ENCODE data around the gene LYSMD4.
A peak's percentile ranks its signal among the peaks of the same experiment; 100 is the strongest.
"Not testable (repeated sequence)": the region's sequence is repeated elsewhere in the genome, so short reads cannot be mapped to it uniquely, and the experiment has no call there.

The LYSMD4 gene

DNA sequence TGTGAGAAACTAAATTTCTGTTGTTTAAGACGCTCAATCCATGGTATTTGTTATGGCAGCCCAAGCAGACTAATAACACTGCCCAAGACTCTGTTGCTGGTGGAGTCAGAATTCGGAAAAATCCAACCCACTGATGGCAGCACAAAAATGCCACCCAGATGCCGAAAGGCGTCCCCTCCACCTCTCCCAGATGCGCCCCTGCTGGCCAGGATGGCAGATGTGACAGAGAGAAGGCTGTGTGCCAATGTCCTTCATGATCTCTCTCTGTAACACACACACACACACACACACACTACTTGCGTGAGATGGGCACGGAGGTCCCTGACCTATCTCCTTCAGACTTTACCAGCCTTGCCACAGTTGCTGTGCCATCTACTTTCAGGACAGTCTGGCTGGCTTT is 10.9 kb upstream of the LYSMD4 start:
- Histone ChIP-seq H3K4me3 (ENCODE audit: low read depth, low read length) (no peak overlapping the region), H3K36me3 (ENCODE audit: control insufficient read depth, insufficient read depth, low read length) (no peaks in the 10 kb centered on the region), H3K4me1 (ENCODE audit: control insufficient read depth, insufficient read depth, low read length) (no peaks in the 10 kb centered on the region), H3K9ac (ENCODE audit: low read depth, low read length) (no peak overlapping the region), H3K9me3 (ENCODE audit: control insufficient read depth, insufficient read depth, low read length) (no peaks in the 10 kb centered on the region), H3K27me3 (ENCODE audit: control insufficient read depth, insufficient read depth, low read length) (no peaks in the 10 kb centered on the region)

DNA sequence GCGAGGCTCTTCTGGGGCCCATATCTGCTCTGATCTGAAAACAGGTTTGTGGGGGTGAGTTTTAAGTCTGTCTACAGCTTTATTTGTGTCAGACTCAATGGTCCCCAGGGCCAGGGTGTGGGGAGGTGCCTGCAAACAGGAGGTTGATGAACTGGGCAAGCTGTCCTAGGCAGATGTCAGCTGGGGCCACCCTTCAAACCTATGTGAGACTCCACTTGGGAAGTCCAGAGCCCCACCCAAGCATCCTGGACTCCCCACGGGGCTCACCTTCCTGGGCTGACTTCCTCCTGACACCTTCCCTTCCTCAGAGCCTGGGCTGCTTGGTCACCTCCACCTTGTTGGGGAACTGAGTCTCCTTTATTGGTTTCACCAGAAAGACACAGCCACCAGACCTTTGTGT is 8.6 kb upstream of the LYSMD4 start:
- no peaks in the 10 kb centered on the region for H3K4me1 ChIP-seq (ENCODE audit: control insufficient read depth, insufficient read depth, low read length)
- H3K36me3 ChIP-seq (ENCODE audit: control insufficient read depth, insufficient read depth, low read length) = no peaks in the 10 kb centered on the region
- H3K4me3 ChIP-seq (ENCODE audit: low read depth, low read length) = no peak overlapping the region
- no peaks in the 10 kb centered on the region for H3K9me3 ChIP-seq (ENCODE audit: control insufficient read depth, insufficient read depth, low read length)
- H3K27me3 ChIP-seq (ENCODE audit: control insufficient read depth, insufficient read depth, low read length) = no peaks in the 10 kb centered on the region
- no peak overlapping the region for H3K9ac ChIP-seq (ENCODE audit: low read depth, low read length)

GRCh38 chr15:99738021-99738847 is 5.0 kb upstream of the LYSMD4 start:
- Histone ChIP-seq H3K9ac (ENCODE audit: low read depth, low read length) (no peak overlapping the region), H3K27me3 (ENCODE audit: control insufficient read depth, insufficient read depth, low read length) (no peaks in the 10 kb centered on the region), H3K4me3 (ENCODE audit: low read depth, low read length) (no peak overlapping the region), H3K4me1 (ENCODE audit: control insufficient read depth, insufficient read depth, low read length) (no peaks in the 10 kb centered on the region), H3K36me3 (ENCODE audit: control insufficient read depth, insufficient read depth, low read length) (no peaks in the 10 kb centered on the region), H3K9me3 (ENCODE audit: control insufficient read depth, insufficient read depth, low read length) (no peaks in the 10 kb centered on the region)

DNA sequence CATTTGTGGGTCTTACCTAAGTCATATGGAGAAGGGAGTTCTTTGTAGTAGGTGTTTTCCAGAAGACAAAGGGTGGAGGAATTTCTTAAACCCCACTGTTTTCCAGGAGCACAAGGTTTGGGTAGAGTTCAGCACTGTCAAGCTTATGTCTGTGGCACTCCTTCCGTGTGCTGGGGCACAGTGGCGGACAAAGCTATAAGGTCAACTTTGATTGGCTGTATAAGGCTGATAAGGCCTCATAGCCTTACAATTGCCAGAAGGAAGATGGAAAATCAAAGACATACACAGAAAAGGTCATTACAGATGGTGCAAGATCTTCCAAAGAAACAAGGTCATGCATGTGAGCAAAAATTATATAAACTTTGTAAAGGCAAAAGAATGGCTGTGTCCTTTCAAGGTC is 3.5 kb upstream of the LYSMD4 start:
- Histone ChIP-seq H3K4me3 (ENCODE audit: low read depth, low read length) (no peak overlapping the region), H3K27me3 (ENCODE audit: control insufficient read depth, insufficient read depth, low read length) (peaks cover 9% of the 10 kb centered on the region), H3K4me1 (ENCODE audit: control insufficient read depth, insufficient read depth, low read length) (peaks cover 5% of the 10 kb centered on the region), H3K9me3 (ENCODE audit: control insufficient read depth, insufficient read depth, low read length) (no peaks in the 10 kb centered on the region), H3K9ac (ENCODE audit: low read depth, low read length) (no peak overlapping the region), H3K36me3 (ENCODE audit: control insufficient read depth, insufficient read depth, low read length) (no peaks in the 10 kb centered on the region)

DNA sequence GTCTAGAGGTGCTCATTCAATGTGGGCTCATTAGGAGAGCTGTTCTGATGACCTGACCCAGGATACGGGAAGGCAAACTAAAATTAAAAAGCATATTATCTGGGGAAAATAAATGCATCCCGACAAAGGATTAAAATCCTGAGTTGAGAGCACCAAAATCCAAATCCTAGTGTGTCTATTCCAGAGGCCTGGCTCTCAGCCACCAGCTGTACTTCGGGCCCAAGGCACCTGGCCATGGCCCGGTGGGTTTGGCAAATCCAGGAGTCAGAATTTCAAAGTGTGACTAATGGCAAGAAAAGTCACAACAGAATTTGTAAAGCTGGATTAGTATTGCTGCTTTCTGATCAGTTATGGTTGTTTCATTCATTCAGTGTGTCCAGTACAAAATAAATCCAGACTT is 2.6 kb upstream of the LYSMD4 start:
- peaks cover 9% of the 10 kb centered on the region for H3K27me3 ChIP-seq (ENCODE audit: control insufficient read depth, insufficient read depth, low read length)
- no peaks in the 10 kb centered on the region for H3K36me3 ChIP-seq (ENCODE audit: control insufficient read depth, insufficient read depth, low read length)
- no peaks in the 10 kb centered on the region for H3K9me3 ChIP-seq (ENCODE audit: control insufficient read depth, insufficient read depth, low read length)
- H3K4me1 ChIP-seq (ENCODE audit: control insufficient read depth, insufficient read depth, low read length) = peaks cover 9% of the 10 kb centered on the region
- H3K4me3 ChIP-seq (ENCODE audit: low read depth, low read length) = no peak overlapping the region
- H3K9ac ChIP-seq (ENCODE audit: low read depth, low read length) = no peak overlapping the region

DNA sequence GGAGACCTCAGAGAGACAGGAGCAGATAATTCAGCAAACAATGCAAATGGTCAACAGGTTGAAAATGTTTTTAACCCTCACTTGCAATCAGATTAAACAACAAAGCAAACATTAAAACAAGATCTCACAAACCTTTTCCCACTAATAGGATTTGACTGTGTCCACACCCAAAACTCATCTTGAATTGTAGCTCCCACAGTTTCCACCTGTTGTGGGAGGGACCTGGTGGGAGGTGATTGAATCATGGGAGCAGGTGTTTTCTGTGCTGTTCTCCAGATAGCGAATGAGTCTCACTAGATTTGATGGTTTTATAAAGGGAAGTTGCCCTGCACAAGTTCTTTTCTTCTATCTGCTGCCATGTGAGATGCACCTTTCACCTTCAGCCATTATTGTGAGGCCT is 1.3 kb upstream of the LYSMD4 start:
- Histone ChIP-seq H3K27me3 (ENCODE audit: control insufficient read depth, insufficient read depth, low read length) (peaks cover 9% of the 10 kb centered on the region), H3K36me3 (ENCODE audit: control insufficient read depth, insufficient read depth, low read length) (no peaks in the 10 kb centered on the region), H3K4me3 (ENCODE audit: low read depth, low read length) (no peak overlapping the region), H3K9me3 (ENCODE audit: control insufficient read depth, insufficient read depth, low read length) (no peaks in the 10 kb centered on the region), H3K9ac (ENCODE audit: low read depth, low read length) (no peak overlapping the region), H3K4me1 (ENCODE audit: control insufficient read depth, insufficient read depth, low read length) (peaks cover 12% of the 10 kb centered on the region)

GRCh38 chr15:99734040-99734291 is 729 bp upstream of the LYSMD4 start:
- Histone ChIP-seq H3K4me1 (ENCODE audit: control insufficient read depth, insufficient read depth, low read length) (peaks cover 12% of the 10 kb centered on the region), H3K9ac (ENCODE audit: low read depth, low read length) (peak overlapping the region; percentile 38), H3K4me3 (ENCODE audit: low read depth, low read length) (peak overlapping the region; percentile 50)
- not testable (repeated sequence) for H3K27me3 ChIP-seq (ENCODE audit: control insufficient read depth, insufficient read depth, low read length); H3K36me3 ChIP-seq (ENCODE audit: control insufficient read depth, insufficient read depth, low read length); H3K9me3 ChIP-seq (ENCODE audit: control insufficient read depth, insufficient read depth, low read length)

DNA sequence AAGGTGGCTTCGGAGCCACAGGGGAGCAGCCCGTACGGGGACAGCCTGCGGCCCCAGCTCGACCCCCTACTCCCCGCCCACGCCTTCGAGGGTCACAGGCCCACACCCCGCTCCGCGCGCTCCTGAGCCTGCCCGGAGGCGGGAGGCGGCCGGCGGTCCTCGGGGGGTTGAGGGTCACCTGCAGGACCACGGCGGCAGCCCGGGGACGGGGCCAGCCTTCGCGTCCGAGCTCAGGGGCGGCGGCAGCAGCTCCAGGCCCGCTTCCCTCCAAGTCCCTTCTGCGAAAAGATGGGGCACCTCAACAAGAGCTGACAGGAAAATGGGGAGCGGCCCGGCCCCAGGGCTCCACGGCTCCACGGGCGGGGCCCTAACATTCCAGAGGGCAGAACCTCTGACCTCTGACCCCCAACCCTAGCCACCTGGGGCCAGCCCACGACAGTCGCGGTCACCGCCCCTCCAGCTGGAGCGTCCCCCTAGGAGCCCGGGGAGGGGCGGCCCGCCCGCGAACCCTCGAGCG is 428 bp downstream of the LYSMD4 start:
- Histone ChIP-seq H3K4me1 (ENCODE audit: control insufficient read depth, insufficient read depth, low read length) (peaks cover 12% of the 10 kb centered on the region), H3K9me3 (ENCODE audit: control insufficient read depth, insufficient read depth, low read length) (no peaks in the 10 kb centered on the region), H3K27me3 (ENCODE audit: control insufficient read depth, insufficient read depth, low read length) (peaks cover 9% of the 10 kb centered on the region), H3K36me3 (ENCODE audit: control insufficient read depth, insufficient read depth, low read length) (peaks cover 7% of the 10 kb centered on the region), H3K9ac (ENCODE audit: low read depth, low read length) (no peak overlapping the region), H3K4me3 (ENCODE audit: low read depth, low read length) (peak overlapping the region; percentile 72)

DNA sequence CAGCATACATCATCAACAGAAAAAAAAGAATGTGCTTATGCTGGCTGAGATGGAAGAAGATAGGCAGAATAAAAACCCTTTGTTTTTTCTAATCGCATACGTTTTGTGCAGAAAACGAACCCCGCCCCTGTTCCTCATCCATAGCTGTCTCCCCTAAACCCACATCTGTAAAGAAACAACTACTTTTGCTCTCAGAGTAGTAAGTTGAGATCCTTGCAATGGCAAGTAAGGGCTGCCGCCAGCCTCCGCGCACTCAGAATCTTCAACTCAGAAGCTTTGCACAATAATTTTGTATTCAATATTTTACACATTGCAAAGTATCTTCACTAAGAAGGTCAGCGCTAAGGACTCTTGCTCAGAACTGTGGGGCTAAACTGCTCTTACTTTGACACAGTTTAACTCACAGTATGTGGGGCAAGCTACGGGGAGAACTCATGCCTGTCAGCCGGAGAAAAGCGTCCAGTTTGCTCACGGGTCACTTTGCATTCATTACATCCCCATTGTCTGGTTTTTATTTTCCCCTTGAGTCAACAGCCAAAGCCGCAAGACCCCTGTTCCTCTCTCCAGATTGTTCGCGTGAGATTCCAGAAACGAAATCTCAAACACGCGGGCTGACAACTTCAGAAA is 1.0 kb downstream of the LYSMD4 start:
- Histone ChIP-seq H3K4me1 (ENCODE audit: control insufficient read depth, insufficient read depth, low read length) (peaks cover 12% of the 10 kb centered on the region), H3K9ac (ENCODE audit: low read depth, low read length) (no peak overlapping the region), H3K36me3 (ENCODE audit: control insufficient read depth, insufficient read depth, low read length) (peaks cover 7% of the 10 kb centered on the region), H3K4me3 (ENCODE audit: low read depth, low read length) (peak overlapping the region; percentile 72), H3K27me3 (ENCODE audit: control insufficient read depth, insufficient read depth, low read length) (peaks cover 9% of the 10 kb centered on the region), H3K9me3 (ENCODE audit: control insufficient read depth, insufficient read depth, low read length) (no peaks in the 10 kb centered on the region)

- H3K4me3 ChIP-seq (ENCODE audit: low read depth, low read length) = peak overlapping the region; percentile 72
- H3K9ac ChIP-seq (ENCODE audit: low read depth, low read length) = no peak overlapping the region
These were observed 1.7 kb downstream of the LYSMD4 start for GRCh38 chr15:99731336-99732123.

DNA sequence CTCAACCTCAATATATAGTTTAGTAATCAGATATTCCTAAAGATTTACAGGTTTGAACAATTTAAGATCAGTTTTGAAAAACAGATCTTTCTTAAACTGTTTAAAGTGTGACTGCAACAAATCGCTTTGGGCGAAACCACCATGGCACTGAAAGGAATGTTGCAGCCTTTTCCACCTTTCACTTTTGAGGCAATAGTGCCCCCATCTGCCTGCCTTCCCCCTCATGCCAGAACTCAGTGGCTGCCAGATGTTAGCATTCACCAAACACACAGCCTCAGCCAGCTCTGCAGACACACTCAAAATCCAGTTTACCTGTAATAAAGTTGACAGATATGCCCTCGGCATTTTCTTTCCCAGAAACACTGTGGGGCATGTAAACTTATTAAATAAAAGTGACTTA is 3.3 kb downstream of the LYSMD4 start:
- Histone ChIP-seq H3K4me1 (ENCODE audit: control insufficient read depth, insufficient read depth, low read length) (peaks cover 12% of the 10 kb centered on the region), H3K9me3 (ENCODE audit: control insufficient read depth, insufficient read depth, low read length) (no peaks in the 10 kb centered on the region)

More at GRCh38 chr15:99731336-99732123, 1.7 kb downstream of the LYSMD4 start:
- H3K4me1 ChIP-seq (ENCODE audit: control insufficient read depth, insufficient read depth, low read length) = peaks cover 12% of the 10 kb centered on the region
- peaks cover 7% of the 10 kb centered on the region for H3K36me3 ChIP-seq (ENCODE audit: control insufficient read depth, insufficient read depth, low read length)
- H3K9me3 ChIP-seq (ENCODE audit: control insufficient read depth, insufficient read depth, low read length) = no peaks in the 10 kb centered on the region
- H3K27me3 ChIP-seq (ENCODE audit: control insufficient read depth, insufficient read depth, low read length) = peaks cover 9% of the 10 kb centered on the region

More for the DNA sequence above, 3.3 kb downstream of the LYSMD4 start:
- peaks cover 7% of the 10 kb centered on the region for H3K36me3 ChIP-seq (ENCODE audit: control insufficient read depth, insufficient read depth, low read length)
- H3K27me3 ChIP-seq (ENCODE audit: control insufficient read depth, insufficient read depth, low read length) = peaks cover 9% of the 10 kb centered on the region
- H3K9ac ChIP-seq (ENCODE audit: low read depth, low read length) = no peak overlapping the region
- H3K4me3 ChIP-seq (ENCODE audit: low read depth, low read length) = no peak overlapping the region

All from iPS-15b (cell line).